H9 (cell line): ENCODE results near the gene SESTD1. TPM values are rescaled to one million over a fixed set of nuclear protein-coding genes. Genes with fewer than 3 reads are reported as not detected.

Experiments
- DNase-seq: peaks from one replicate; pipeline ENCODE4 v3.0.0-alpha.2; 2017
- H2AFZ ChIP-seq: one replicate; pipeline ENCODE4 v1.6.1; 2013; ENCODE audit warnings: mild to moderate bottlenecking, low read length, control low read depth, moderate library complexity
- H2AK5ac ChIP-seq: 2 replicates; pipeline ENCODE4 v1.6.1; 2013; ENCODE audit warnings: low read length, control low read depth, mixed read lengths; ENCODE audit not compliant: insufficient read length
- H2BK120ac ChIP-seq: one replicate; pipeline ENCODE4 v1.6.1; 2013; ENCODE audit warnings: low read depth, mild to moderate bottlenecking, low read length, control low read depth, inconsistent platforms; ENCODE audit not compliant: poor library complexity, severe bottlenecking
- H2BK12ac ChIP-seq: 2 replicates; pipeline ENCODE4 v1.6.1; 2013; ENCODE audit warnings: low read length, control low read depth, mixed read lengths, low read depth; ENCODE audit not compliant: insufficient read length
- H2BK15ac ChIP-seq: 2 replicates; pipeline ENCODE4 v1.6.1; 2013; ENCODE audit warnings: low read depth, low read length, control low read depth
- H2BK20ac ChIP-seq: one replicate; pipeline ENCODE4 v1.6.1; 2013; ENCODE audit warnings: low read depth, mild to moderate bottlenecking, low read length, control low read depth, inconsistent platforms; ENCODE audit not compliant: poor library complexity, severe bottlenecking
- H2BK5ac ChIP-seq: 2 replicates; pipeline ENCODE4 v1.6.1; 2013; ENCODE audit warnings: low read length, control low read depth, mixed read lengths; ENCODE audit not compliant: insufficient read length
- H3K14ac ChIP-seq: 2 replicates; pipeline ENCODE4 v1.6.1; 2013; ENCODE audit warnings: low read length, control low read depth; ENCODE audit not compliant: insufficient read depth
- H3K18ac ChIP-seq: 2 replicates; pipeline ENCODE4 v1.6.1; 2013; ENCODE audit warnings: low read depth, mild to moderate bottlenecking, mixed read lengths, low read length, control low read depth; ENCODE audit not compliant: insufficient read length
- H3K23ac ChIP-seq: 2 replicates; pipeline ENCODE4 v1.6.1; 2013; ENCODE audit warnings: low read length, control low read depth, mixed read lengths, low read depth; ENCODE audit not compliant: insufficient read length
- H3K23me2 ChIP-seq: 2 replicates; pipeline ENCODE4 v1.6.1; 2013; ENCODE audit warnings: low read depth, mild to moderate bottlenecking, mixed read lengths, low read length, control low read depth; ENCODE audit not compliant: insufficient read length, poor library complexity, severe bottlenecking
- H3K27ac ChIP-seq: 2 replicates; pipeline ENCODE4 v1.5.1; 2013; ENCODE audit warnings: low read length, control low read depth, mixed read lengths, low read depth; ENCODE audit not compliant: insufficient read length
- H3K27me3 ChIP-seq: 2 replicates; pipeline ENCODE4 v1.6.1; 2013; ENCODE audit warnings: low read length, control low read depth, inconsistent platforms; ENCODE audit not compliant: insufficient read depth
- H3K4ac ChIP-seq: 2 replicates; pipeline ENCODE4 v1.6.1; 2013; ENCODE audit warnings: low read depth, mild to moderate bottlenecking, control low read depth, inconsistent platforms, low read length, moderate library complexity
- H3K4me1 ChIP-seq: 2 replicates; pipeline ENCODE4 v1.6.1; 2013; ENCODE audit warnings: low read length, control low read depth, inconsistent platforms; ENCODE audit not compliant: insufficient read depth
- H3K4me2 ChIP-seq: 2 replicates; pipeline ENCODE4 v1.6.1; 2013; ENCODE audit warnings: low read length, control low read depth, mixed read lengths; ENCODE audit not compliant: insufficient read length, insufficient read depth
- H3K56ac ChIP-seq: 2 replicates; pipeline ENCODE4 v1.6.1; 2013; ENCODE audit warnings: low read depth, mild to moderate bottlenecking, mixed read lengths, low read length, control low read depth; ENCODE audit not compliant: insufficient read length
- H3K79me1 ChIP-seq: 2 replicates; pipeline ENCODE4 v1.6.1; 2013; ENCODE audit warnings: low read depth, mild to moderate bottlenecking, moderate library complexity, low read length, control low read depth, inconsistent platforms; ENCODE audit not compliant: insufficient read depth, poor library complexity, severe bottlenecking
- H3K79me2 ChIP-seq: 2 replicates; pipeline ENCODE4 v1.6.1; 2013; ENCODE audit warnings: low read length, control low read depth, inconsistent platforms; ENCODE audit not compliant: insufficient read depth
- H3K9ac ChIP-seq: 2 replicates; pipeline ENCODE4 v1.6.1; 2013; ENCODE audit warnings: low read length, control low read depth, mixed read lengths; ENCODE audit not compliant: insufficient read length; ENCODE audit errors: extremely low read depth
- H3K9me3 ChIP-seq: one replicate; pipeline ENCODE4 v1.6.1; 2013; ENCODE audit warnings: low read depth, low read length, inconsistent platforms; ENCODE audit not compliant: control insufficient read depth
- H3T11ph ChIP-seq: one replicate; pipeline ENCODE4 v1.6.1; 2013; ENCODE audit warnings: mild to moderate bottlenecking, low read length, control low read depth, inconsistent platforms
- H4K20me1 ChIP-seq: one replicate; pipeline ENCODE4 v1.6.1; 2013; ENCODE audit not compliant: control insufficient read depth, insufficient read length, insufficient read depth
- H4K5ac ChIP-seq: 2 replicates; pipeline ENCODE4 v1.6.1; 2013; ENCODE audit warnings: low read depth, mild to moderate bottlenecking, mixed read lengths, low read length, control low read depth; ENCODE audit not compliant: insufficient read length
- H4K8ac ChIP-seq: replicated peaks from 2 replicates; pipeline ENCODE4 v1.6.1; 2013; ENCODE audit warnings: low read length, control low read depth, mixed read lengths, low read depth; ENCODE audit not compliant: insufficient read length
- H4K91ac ChIP-seq: 2 replicates; pipeline ENCODE4 v1.6.1; 2013; ENCODE audit warnings: low read depth, mild to moderate bottlenecking, moderate library complexity, mixed read lengths, low read length, control low read depth; ENCODE audit not compliant: insufficient read length
- H3K27ac Mint-ChIP-seq, 3 experiments: 2 replicates in 2 of 3; 3 replicates in 1 of 3; pipeline ENCODE4 v1.8.0; 2020 to 2021; ENCODE audit warnings: mixed read lengths in 3 of 3, mild to moderate bottlenecking in 1 of 3, moderate library complexity in 1 of 3
- H3K27me3 Mint-ChIP-seq: 2 replicates; pipeline ENCODE4 v1.8.0; 2021; ENCODE audit warnings: low read depth, mild to moderate bottlenecking, moderate library complexity, mixed read lengths
- H3K36me3 Mint-ChIP-seq, 3 experiments: 2 replicates in 2 of 3; 3 replicates in 1 of 3; pipeline ENCODE4 v1.8.0; 2020 to 2021; ENCODE audit warnings: low read depth in 3 of 3, mixed read lengths in 3 of 3; ENCODE audit not compliant: insufficient read depth in 1 of 3
- H3K4me1 Mint-ChIP-seq, 2 experiments: 2 replicates each; pipeline ENCODE4 v1.8.0; 2020; ENCODE audit warnings: mixed read lengths in 2 of 2
- H3K4me3 Mint-ChIP-seq, 2 experiments: 2 replicates in 1 of 2; 3 replicates in 1 of 2; pipeline ENCODE4 v1.8.0; 2020 to 2021; ENCODE audit warnings: mild to moderate bottlenecking in 2 of 2, mixed read lengths in 2 of 2, moderate library complexity in 1 of 2
- H3K9me3 Mint-ChIP-seq, 2 experiments: 2 replicates in 1 of 2; 3 replicates in 1 of 2; pipeline ENCODE4 v1.8.0; 2020; ENCODE audit warnings: mild to moderate bottlenecking in 2 of 2, mixed read lengths in 2 of 2, moderate library complexity in 1 of 2
- CTCF ChIP-seq: fragments of 200-600 bp; sonication (generic); conservative IDR thresholded peaks from 3 replicates; pipeline ENCODE4 v1.8.0; 2021; ENCODE audit warnings: antibody characterized with exemption, mild to moderate bottlenecking
- WGBS: extraction: QIAGEN DNeasy Blood & Tissue Kit; methylation state at CpG from one replicate; pipeline ENCODE4 v1.1.7; 2013; ENCODE audit warnings: missing lambda C conversion rate, low lambda C conversion rate, mixed read lengths; ENCODE audit not compliant: insufficient read length; ENCODE audit errors: extremely low coverage; 5-methylcytosine and 5-hydroxymethylcytosine counted together
- total RNA-seq: library from RNA; stranded (reverse); gene quantifications from 2 replicates; pipeline ENCODE4 v1.2.1, GENCODE V29; 2021

SESTD1 gene
- total RNA-seq, 1 experiment from 2014 or later, result 44.4 TPM

GRCh38 chr2:179263015-179263414 is 1.6 kb downstream of the SESTD1 start:
- Histone ChIP-seq H4K8ac (no peak overlapping the region), H3K18ac (no peak overlapping the region), H2BK5ac (no peak overlapping the region), H2AK5ac (no peak overlapping the region), H3K27ac (no peak overlapping the region), H2BK20ac (no peak overlapping the region), H3K9ac (no peak overlapping the region), H3K56ac (no peak overlapping the region), H3T11ph (no peak overlapping the region), H2AFZ (no peak overlapping the region), H3K27me3 (no peaks in the 10 kb centered on the region), H3K4me1 (no peaks in the 10 kb centered on the region; the same call in 1 of the 2 replicates), H3K23ac (no peak overlapping the region), H2BK15ac (no peak overlapping the region), H3K4me2 (peak overlapping the region; percentile 77), H4K20me1 (no peaks in the 10 kb centered on the region), H4K5ac (no peak overlapping the region), H2BK12ac (no peak overlapping the region), H3K4ac (no peak overlapping the region), H3K9me3 (no peaks in the 10 kb centered on the region), H2BK120ac (no peak overlapping the region), H4K91ac (no peak overlapping the region), H3K79me2 (peaks cover 5% of the 10 kb centered on the region; the same call in 1 of the 2 replicates), H3K14ac (no peak overlapping the region), H3K79me1 (no peaks in the 10 kb centered on the region), H3K23me2 (peaks cover 8% of the 10 kb centered on the region)
- Mint-ChIP-seq H3K36me3 (no peaks in the 10 kb centered on the region; a peak in 1 of 7 replicates), H3K4me1 (peaks cover 21 to 27% of the 10 kb centered on the region in 2 experiments), H3K27me3 (peaks cover 13% of the 10 kb centered on the region), H3K27ac (no peak overlapping the region), H3K4me3 (peak overlapping the region; percentile 79 to 89), H3K9me3 (no peaks in the 10 kb centered on the region)
- no peak for DNase-seq
- WGBS, result no CpG with 5 or more reads among the region's 4 CpGs
- no peak for TF ChIP-seq CTCF
